GM10248 (cell line): Measurements from ENCODE around the gene CD4.

Experiments used
- CTCF ChIA-PET: fragments of 300-600 bp; sonication (Branson Sonifier 250); formaldehyde crosslinking; extraction: SDS; loops from one replicate; lab custom pipeline; 2021; ENCODE audit warnings: antibody characterized with exemption; lab: Yijun Ruan, JAX
- POLR2A ChIA-PET: fragments of 350-650 bp; sonication (Branson Sonifier 250); formaldehyde crosslinking; extraction: SDS; loops from one replicate; lab custom pipeline; 2020; ENCODE audit warnings: antibody characterized with exemption; lab: Yijun Ruan, JAX
- DNase-seq: peaks from one replicate; pipeline ENCODE4 v3.0.0; 2012; ENCODE audit errors: extremely low spot score
- TF ChIP-seq, protein P1 (sequence below): IDR thresholded peaks from 2 replicates; pipeline ENCODE4 v1.5.1; 2012; ENCODE audit warnings: mild to moderate bottlenecking, low read depth; ENCODE audit errors: extremely low read depth, missing control alignments, control extremely low read depth

The CD4 gene

DNA sequence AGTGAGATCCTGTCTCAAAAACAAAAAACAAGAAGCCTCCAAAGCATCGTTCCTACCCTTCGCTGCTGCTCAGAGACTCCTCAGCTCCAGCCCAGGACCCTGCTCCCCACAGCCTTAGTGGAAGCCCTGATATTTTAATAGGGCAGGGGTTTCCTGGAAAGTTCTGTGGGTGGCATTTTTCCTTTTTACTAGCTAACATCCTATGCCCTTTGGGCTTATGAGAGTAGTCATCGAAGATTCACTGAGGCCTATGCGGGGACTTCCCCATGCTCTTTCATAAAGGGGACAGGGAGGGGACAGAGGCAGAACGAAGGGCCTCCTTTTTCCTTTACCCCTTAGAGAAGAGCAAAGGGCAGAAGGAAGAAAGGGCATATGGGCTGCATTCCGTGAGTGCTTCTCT, 8.8 kb upstream of the CD4 start:
- CTCF ChIA-PET = interaction anchor here (0.9 to 9.3 kb wide), 11 partner anchors 8 to 92 kb away, joined by 3 to 117 read pairs (median 6); partner anchors contain the start of genes CD4, GNB3, GPR162 and LAG3
- POLR2A ChIA-PET = no interaction called here
- TF ChIP-seq, protein P1, sequence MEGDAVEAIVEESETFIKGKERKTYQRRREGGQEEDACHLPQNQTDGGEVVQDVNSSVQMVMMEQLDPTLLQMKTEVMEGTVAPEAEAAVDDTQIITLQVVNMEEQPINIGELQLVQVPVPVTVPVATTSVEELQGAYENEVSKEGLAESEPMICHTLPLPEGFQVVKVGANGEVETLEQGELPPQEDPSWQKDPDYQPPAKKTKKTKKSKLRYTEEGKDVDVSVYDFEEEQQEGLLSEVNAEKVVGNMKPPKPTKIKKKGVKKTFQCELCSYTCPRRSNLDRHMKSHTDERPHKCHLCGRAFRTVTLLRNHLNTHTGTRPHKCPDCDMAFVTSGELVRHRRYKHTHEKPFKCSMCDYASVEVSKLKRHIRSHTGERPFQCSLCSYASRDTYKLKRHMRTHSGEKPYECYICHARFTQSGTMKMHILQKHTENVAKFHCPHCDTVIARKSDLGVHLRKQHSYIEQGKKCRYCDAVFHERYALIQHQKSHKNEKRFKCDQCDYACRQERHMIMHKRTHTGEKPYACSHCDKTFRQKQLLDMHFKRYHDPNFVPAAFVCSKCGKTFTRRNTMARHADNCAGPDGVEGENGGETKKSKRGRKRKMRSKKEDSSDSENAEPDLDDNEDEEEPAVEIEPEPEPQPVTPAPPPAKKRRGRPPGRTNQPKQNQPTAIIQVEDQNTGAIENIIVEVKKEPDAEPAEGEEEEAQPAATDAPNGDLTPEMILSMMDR = no peak
- no peak for DNase-seq

DNA sequence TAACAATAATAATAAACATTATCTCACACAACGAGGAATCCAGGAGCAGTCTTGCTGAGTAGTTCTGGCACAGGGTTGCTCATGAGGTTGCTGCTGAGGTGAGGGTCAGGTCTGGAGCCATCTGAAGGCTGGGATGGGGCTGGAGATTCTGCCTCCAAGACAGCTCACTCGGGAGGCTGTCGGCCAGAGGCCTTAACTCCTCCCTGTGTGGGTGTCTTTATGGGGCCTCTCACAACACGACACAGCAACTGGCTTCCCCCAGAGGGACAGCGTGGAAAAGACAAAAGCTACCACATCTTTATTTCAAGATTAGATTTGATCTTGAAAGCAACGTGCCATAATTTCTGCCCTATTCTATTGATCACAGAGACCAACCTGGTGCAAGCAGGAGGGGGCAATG, 7.2 kb upstream of the CD4 start:
- ChIA-PET POLR2A (no interaction called here), CTCF (interaction anchor here (1.1 to 9.3 kb wide), 9 partner anchors 8 to 58 kb away, joined by 3 to 117 read pairs (median 8); partner anchors contain the start of genes COPS7A, GPR162, LAG3 and MLF2)
- TF ChIP-seq, protein P1 = no peak
- no peak for DNase-seq

DNA sequence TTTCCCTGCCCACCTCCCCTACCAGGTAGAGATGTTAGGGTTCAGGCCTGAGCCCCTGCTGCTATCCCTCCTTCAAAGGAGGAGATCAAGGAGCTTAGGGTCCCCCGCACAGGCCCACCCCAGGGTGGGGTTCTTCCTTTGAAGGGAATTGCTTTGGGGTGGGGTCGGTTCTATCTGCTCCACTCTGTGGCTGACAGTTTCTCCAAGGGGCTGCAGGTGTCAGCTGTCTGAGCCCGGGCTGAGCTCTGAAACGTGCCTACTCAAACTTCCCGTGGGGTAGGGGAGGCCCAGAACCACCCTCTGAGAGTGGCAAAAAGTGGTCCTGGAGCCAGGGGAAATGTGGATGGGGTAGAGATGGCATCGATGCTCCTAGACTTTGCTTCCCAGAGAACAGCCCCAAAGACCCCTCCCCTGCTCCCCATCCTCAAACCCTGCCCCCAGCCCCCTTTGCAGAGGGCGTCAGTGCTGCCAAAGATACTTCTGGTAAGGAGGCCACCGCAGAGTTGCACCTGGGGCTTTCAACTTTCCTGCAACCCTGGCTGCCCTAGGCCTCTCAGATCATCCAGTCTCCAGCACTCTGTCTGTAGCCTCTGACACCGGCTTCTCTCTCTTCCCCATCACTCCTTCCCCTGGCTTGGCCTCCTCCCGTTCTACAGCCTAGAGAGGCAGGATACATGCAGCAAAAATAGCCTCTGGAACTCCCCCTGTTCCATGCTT, 6.3 kb upstream of the CD4 start:
- no peak for DNase-seq
- POLR2A ChIA-PET = interaction anchor here (0.5 kb wide), 1 partner anchor 84 kb away, joined by 3 read pairs; no protein-coding TSS in a partner anchor
- TF ChIP-seq, protein P1 = no peak
- CTCF ChIA-PET = interaction anchor here (1.1 to 9.3 kb wide), 8 partner anchors 9 to 59 kb away, joined by 3 to 117 read pairs (median 7); partner anchors contain the start of genes COPS7A, GPR162, LAG3 and MLF2

DNA sequence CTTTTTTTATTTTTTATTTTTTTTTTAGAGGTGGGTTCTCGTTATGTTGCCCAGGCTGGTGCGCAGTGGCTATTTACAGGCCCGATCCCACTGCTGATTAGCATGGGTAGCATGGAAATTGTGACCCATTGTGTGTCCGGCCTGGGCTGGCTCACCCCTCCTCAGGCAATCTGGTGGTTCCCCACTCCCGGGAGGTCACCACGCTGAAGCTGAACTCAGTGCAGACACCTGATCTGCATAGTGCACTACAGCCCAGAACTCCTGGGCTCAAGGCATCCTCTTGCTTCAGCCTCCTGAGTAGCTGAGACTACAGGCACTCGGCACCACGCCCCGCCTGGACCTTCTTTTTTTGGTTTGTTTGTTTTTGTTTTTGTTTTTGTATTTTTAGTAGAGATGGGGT, 5.5 kb upstream of the CD4 start:
- ChIA-PET CTCF (interaction anchor here (1.0 to 3.5 kb wide), 8 partner anchors 8 to 244 kb away, joined by 3 to 26 read pairs (median 6); partner anchors contain the start of genes MLF2 and PTMS), POLR2A (no interaction called here)
- TF ChIP-seq, protein P1 = no peak
- no peak for DNase-seq

DNA sequence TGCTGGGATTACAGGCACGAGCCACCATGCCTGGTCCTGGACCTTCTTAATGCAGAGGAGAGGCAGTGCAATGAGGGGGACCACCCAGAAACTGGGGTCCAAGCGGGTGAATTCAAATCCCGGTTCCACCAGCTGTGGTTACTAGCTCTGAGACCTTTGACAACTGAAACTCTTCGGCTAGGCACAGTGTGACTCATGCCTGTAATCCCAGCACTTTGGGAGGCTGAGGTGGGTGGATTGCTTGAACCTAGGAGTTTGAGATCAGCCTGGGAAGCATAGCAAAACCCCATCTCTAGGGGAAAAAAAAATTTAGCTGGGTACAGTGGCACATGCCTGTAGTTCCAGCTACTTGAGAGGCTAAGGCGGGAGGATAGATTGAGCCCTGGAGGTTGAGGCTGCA, 5.0 kb upstream of the CD4 start:
- DNase-seq = no peak
- TF ChIP-seq, protein P1 = no peak
- POLR2A ChIA-PET = no interaction called here
- CTCF ChIA-PET = interaction anchor here (1.0 to 3.5 kb wide), 6 partner anchors 9 to 245 kb away, joined by 3 to 26 read pairs (median 8); partner anchors contain the start of genes MLF2 and PTMS

DNA sequence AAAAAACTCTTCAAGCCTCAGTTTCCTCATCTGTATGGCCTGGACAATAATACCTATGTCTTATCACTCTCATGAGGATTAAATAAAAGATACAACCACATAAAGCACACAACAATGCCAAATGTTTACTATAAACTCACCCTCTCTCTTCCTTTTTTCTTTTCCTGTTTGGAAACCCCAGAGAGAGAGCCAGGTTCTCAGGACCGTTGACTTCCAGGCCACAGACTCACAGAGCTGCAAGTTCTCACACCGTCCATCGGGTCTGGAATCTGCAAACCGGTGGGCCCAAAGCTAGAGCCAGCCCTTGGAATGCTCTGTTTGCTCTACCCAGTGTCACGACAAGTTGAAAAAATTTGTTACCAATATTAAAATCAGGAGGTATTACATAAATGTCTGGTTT, 4.6 kb upstream of the CD4 start:
- POLR2A ChIA-PET = no interaction called here
- TF ChIP-seq, protein P1 = no peak
- CTCF ChIA-PET = interaction anchor here (1.0 to 3.5 kb wide), 4 partner anchors 13 to 245 kb away, joined by 3 to 26 read pairs (median 6); partner anchors contain the start of genes MLF2 and PTMS
- no peak for DNase-seq
